Fibroblast of skin of right quadriceps (primary cell): ENCODE data around the gene FLT3LG.

ENCODE experiments used
- DNase-seq: peaks from one replicate; pipeline ENCODE4 v3.0.0-alpha.2; 2013

The FLT3LG gene

DNA sequence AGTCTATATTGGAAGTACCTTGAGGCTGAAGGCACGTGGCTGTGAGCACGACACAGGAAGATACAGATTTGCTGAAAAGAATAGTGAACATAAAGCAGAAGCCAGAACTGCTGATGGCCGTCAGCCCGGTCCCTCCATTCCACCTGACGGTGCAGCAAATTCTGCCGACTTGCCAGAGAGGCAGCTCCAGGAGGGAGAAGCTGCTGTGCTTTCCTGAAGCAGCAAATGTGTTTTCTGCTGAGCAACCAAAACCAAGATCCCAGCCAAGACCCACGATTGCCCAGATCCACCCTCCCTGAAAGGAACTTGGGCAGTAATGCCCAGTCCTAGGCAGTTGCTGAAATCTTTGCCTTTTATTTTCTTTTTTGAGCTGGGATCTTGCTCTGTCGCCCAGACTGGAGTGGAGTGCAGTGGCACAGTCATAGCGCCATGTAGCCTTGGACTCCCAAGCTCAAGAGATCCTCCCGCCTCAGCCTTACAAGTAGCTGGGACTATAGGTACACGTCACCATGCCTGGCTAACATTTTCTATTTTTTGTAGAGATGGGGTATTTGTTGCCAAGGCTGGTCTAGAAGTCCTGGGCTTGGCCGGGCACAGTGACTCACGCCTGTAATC, 46.8 kb downstream of the FLT3LG start:
- DNase-seq, result no peak

- DNase-seq, result no peak
Observed at GRCh38 chr19:49524812-49525455, 50.9 kb downstream of the FLT3LG start.

DNA sequence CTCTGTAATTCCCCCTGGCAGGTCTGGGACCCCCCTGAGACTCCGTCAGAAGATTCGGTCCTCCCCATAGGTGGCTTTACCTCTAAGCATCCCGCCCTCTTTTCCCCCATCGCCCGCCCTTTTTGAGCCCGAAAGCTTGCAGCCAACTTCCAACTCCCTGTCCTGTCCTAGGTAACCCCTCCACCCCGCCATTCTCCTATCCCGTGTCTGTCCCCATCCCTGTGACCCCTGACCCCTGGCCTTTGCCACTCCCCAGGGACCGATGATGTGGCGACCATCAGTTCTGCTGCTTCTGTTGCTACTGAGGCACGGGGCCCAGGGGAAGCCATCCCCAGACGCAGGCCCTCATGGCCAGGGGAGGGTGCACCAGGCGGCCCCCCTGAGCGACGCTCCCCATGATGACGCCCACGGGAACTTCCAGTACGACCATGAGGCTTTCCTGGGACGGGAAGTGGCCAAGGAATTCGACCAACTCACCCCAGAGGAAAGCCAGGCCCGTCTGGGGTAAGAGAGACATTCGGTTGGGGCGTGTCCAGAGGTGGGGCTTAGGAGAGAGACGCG, 54.3 kb downstream of the FLT3LG start:
- peak; percentile 56 for DNase-seq

GRCh38 chr19:49530708-49531107, 56.7 kb downstream of the FLT3LG start:
- DNase-seq, result no peak

DNA sequence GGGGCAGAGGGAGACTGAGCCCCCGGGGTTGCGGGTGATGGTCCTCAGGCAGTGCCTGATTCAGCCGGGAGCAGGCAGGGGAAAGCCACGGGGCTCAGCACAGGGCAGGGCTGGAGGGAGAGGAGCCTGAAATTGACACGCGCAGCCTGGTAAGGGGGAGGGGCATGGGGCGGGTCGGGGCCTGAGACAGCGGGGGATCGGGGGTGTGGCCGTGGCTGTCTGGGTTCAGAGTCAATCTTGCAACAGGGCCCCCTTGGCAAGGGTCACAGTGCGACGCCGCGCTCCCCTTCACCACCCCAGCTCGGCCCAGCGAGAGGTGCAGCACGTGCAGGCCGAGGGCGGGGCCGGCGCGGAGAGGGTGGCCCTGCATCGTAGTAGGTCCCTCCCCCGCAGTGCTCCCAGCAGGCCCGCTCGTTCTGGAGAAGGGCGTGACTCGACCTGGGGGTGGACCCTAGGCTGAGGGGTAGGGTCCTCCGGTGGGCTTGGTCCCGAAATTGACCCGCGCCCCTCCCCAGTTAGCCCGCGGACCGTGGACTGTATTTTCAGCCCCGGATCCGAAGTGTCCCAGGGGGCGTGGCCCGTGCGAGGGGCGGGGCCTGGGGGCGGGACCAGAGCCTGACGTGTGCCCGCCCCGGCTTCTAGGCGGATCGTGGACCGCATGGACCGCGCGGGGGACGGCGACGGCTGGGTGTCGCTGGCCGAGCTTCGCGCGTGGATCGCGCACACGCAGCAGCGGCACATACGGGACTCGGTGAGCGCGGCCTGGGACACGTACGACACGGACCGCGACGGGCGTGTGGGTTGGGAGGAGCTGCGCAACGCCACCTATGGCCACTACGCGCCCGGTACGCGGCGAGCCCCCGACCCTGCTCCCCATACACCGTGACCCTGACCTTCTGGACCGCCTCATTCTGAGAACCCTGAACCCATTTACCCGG, 59.8 kb downstream of the FLT3LG start:
- peak; percentile 56 for DNase-seq

DNA sequence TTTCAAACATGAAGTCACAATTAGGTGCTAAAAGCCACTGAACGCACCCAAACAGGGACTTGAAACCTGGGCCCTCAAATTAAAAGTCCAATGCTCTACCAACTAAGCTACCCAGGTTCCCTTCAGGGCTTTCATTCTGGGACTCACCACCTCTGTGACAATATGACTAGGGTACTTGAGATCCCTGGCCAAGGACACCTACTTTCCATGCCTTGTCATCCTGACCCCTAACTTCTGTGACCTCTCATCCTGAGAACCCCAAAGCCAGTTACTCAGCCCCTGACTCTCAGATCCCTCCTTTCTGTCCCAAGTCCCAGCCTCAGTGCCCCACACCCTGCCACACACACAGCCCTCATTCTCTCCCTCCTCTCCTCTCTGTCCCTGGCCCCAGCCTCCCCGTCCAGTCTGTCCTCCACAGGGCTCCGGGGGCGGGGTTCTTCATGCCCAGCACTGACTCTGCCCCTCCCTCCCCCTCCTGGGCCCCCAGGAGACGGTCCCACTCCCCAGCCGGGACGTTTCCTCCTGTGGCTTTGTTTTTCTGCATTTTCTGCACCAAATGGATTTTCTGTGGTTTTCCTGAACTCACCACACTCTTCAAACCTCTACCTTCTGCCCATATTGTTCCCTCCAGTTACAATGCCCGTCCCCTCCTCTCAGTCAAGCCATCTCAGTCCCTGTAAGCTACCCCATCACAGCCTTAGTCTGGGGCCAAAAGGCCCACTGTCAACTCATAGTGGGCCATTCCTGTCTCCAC, 60.8 kb downstream of the FLT3LG start:
- no peak for DNase-seq
